IPS DF 19.7 (cell line): ENCODE results near the gene HELZ.
"Not testable (repeated sequence)": the region's sequence is repeated elsewhere in the genome, so short reads cannot be mapped to it uniquely, and the experiment has no call there.

ENCODE experiments used
- DNase-seq: peaks from one replicate; pipeline ENCODE4 v3.0.0-alpha.2; 2013; ENCODE audit warnings: low read depth, low spot score

Gene HELZ

DNA sequence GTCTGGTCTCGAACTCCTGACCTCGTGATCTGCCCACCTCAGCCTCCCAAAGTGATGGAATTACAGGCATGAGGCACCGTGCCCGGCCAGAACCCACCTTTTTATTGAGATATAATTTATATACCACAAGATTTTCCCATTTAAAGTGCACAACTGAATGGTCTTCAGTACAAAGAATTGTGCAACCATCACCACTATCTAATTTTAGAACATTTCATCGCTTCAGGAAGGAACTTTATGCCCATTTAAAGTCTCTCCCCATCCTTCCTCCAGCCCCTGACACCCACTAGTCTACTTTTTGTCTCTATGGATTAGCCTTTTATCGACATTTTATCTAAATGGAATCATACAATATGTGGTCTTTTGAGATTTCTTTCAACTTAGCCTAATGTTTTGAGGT is 25.4 kb upstream of the HELZ start:
- no peak for DNase-seq

DNA sequence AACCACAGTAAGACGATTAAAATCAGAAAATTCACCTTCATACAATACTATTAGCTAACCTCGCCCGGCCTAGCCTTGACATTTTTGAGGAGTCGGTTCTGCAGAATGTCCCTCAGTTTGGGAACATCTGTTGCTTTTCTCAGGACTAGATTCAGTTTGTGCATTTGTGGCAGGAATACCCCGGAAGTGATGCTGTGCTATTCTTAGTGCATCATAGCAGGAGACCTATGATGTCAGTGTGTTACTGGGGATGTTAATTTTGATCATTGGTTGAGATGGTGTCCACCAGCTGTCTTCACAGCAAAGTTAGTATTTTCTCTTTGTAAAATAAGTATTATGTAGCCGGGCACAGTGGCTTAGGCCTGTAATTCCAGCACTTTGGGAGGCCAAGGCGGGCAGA is 21.5 kb upstream of the HELZ start:
- no peak for DNase-seq

DNA sequence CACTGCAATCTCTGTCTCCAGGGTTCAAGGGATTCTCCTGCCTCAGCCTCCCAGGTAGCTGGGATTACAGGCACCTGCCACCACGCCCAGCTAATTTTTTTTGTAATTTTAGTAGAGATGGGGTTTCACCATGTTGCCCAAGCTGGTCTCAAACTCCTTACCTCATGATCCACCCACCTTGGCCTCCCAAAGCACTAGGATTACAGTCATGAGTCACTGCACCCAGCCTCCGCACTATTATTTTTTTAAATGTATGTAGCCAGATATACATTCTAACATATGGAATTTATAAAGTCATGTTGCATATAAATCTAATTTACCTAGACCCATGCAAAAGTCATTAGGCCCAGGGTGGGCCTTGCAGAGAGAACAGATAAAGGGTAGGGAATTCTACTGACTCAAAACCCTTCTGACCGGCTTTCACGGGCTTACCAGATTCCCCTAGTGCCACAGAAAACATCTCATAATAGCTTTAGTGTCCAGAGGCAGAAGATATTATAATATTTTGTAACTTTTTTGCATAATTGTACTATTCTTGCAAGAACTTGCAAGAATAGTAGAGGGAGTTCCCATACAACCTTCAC is 20.5 kb upstream of the HELZ start:
- no peak for DNase-seq

DNA sequence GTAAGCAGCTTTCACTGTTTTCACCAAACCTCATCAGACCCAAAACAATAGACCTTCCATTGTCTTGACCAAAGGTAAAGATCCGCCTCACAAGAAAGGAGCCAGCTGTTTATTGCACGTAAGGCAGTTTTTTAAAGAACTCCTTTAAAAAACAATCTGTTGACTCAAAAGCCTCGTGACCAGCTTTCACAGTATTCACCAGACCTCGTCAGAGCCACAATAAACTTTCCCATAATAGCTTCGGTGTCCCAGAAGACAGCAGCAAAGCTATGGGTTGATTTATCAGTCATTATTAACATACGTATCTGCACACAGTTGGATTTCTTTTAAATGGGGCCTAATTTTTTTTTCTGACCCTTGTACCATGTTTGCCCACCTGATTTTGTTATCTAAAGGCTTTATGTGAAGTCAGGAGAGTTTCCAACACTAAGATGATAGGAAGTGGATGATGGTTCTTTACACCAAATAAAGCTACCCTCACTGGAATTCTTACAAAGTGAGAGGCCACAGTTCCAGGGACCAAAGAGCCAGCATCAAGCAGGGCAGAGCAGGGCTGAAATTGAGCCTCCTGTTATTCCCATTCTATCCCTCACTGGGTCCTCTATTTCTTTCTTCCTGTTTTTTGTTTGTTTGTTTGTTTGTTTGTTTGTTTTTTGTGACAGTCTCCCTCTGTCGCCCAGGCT is 17.6 kb upstream of the HELZ start:
- DNase-seq = no peak

DNA sequence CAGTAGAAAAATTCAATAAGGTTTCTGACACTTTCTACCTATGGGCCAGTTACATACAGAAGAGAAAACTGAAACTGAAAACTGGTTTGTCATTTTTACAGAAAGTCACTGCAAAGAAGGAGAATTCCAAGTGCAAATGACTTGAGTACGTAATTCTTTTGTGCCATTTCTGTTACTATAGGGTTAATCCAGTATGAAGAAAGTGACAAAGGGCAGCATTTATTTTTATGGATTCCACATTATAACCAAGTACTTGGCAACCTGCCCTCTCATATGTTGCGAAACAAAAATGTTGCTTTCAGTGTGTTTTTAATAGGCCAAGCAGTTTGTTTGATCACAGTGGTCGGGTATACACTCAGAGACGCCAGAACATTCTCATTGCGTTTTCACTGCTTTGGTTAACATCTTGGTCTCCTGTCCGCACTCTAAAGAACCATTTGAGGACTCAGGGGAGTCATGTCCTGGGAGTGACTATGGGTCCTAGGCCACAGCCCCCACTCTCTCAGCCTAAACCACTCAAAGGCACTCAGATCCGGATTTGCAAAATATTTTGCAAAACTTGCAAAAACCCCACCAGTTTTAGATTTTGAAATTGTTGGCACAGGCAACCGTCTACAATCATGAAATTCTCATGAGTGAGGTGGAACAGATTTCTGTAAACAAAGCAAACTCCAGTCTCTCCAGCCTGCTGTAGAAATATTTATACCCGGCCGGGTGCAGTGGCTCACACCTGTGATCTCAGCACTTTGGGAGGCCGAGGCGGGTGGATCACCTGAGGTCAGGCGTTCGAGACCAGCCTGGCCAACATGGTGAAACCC is 15.4 kb upstream of the HELZ start:
- DNase-seq = no peak

DNA sequence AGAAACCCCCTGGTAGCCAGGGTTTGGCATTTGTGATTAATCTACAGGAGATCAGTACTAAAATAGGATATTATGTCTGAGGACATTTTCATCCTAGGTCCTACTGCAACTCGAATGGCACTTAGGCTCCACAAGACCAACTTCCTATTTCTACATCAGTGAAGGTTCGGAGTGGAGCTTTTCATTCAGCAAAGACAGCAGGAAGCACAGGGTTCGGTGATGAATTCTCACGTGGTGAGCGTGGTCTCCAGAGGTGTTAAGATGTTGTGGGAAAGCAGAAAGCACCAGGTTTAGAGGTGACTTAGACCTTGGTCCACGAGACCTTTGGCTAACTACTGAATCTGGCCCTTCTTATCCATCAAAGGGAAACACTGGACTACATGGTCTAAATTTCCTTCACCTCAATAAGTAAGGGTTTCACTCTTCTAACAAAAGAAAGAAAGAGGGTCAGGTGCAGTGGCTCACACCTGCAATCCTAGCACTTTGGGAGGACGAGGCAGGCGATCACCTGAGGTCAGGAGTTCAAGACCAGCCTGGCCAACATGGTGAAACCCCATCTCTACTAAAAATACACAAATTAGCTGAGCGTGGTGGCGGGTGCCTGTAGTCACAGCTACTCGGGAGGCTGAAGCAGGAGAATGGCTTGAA is 13.9 kb upstream of the HELZ start:
- DNase-seq = no peak

DNA sequence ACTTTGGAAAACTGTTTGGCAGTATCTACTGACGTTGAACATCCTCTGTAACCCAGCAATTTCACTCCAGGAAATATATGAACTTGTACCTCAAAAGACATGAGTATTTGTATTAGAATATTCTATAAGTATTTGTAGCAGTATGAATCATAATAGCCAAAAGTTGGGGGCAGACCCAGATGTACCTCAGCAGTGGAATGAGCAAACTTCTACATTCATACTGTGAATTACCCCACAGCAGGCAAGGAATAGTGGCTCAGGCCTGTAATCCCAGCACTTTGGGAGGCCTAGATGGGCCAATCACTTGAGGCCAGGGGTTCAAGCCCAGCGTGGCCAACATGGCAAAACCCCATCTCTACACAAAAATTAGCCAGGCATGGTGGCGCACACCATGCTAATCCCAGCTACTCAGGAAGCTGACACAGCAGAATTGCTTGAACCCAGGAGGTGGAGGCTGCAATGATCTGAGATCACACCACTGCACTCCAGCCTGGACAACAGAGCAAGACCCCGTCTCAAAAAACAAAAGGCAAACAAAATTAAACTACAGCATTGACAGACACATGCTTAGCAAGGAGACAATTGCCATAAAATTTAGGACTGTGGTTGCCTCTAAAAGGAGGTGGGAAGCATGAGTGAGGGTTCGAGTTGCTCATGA is 11.2 kb upstream of the HELZ start:
- no peak for DNase-seq

DNA sequence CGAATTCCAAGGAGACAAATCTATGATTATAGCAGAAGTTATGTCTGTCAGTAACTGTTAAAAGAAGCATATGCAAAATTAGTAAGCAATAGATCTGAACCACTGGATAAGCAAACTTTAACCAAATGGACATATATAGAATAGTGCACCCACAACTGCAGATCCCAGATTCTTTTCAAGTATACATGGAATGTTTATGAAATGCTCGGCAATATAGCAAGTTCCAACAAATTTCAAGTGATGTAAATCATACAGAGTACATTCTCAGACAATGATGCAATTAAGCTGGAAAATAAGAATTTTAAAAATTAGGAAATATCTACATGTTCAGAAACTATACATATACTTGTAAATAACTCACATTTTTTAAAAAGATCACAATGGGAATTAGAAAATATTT is 8.4 kb upstream of the HELZ start:
- no peak for DNase-seq

DNA sequence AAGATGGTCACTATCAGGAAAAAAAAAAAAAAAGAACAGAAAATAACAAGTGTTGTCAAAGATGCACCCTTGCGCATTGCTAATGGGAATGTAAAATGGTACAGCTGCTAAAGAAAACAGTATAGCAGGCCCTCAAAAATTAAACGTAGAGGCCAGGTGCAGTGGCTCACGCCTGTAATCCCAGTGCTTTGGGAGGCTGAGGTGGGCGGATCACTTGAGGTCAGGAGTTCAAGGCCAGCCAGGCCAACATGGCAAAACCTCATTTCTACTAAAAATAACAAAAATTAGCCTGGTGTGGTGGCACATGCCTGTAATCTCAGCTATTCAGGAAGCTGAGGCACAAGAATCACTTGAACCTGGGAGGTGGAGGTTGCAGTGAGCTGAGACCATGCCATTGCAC is 6.6 kb upstream of the HELZ start:
- not testable (repeated sequence) for DNase-seq

DNA sequence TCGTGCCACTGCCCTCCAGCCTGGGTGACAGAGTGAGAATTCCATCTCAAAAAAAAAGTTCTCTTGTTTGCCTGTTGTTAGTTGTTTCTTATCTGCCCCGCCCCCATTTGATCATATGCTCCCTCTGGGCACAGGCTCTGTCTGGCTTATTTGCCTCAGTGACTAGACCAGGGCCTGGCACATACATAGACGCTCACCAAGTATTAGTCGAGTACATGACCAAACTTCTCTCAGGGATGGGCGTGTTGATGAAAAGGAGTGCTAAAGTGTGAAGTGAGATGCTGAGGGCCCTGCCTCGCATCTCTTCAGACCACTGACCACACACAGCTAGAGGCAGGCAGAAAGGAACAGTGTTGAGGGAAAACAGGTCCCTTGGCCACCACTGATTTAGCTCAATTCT is 3.3 kb upstream of the HELZ start:
- no peak for DNase-seq

DNA sequence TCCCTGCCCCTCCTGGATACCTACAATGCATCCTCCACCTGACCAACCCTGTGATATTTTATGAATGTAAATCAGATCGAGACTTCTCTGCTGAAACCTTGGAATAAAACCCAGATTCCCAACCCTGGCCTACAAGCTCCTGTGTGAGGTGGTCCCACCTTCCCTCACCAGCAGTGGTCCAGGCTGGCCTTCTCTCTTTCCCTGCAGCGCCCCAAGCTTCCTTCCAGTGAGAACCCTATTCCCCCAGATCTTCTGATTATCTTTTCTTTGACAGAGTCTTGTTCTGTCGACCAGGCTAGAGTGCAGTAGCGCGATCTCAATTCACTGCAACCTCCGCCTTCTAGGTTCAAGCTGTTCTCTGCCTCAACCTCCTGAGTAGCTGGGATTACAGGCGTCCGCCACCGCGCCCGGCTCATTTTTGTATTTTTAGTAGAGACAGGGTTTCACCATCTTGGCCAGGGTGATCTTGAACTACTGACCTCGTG is 2.5 kb upstream of the HELZ start:
- DNase-seq = no peak

DNA sequence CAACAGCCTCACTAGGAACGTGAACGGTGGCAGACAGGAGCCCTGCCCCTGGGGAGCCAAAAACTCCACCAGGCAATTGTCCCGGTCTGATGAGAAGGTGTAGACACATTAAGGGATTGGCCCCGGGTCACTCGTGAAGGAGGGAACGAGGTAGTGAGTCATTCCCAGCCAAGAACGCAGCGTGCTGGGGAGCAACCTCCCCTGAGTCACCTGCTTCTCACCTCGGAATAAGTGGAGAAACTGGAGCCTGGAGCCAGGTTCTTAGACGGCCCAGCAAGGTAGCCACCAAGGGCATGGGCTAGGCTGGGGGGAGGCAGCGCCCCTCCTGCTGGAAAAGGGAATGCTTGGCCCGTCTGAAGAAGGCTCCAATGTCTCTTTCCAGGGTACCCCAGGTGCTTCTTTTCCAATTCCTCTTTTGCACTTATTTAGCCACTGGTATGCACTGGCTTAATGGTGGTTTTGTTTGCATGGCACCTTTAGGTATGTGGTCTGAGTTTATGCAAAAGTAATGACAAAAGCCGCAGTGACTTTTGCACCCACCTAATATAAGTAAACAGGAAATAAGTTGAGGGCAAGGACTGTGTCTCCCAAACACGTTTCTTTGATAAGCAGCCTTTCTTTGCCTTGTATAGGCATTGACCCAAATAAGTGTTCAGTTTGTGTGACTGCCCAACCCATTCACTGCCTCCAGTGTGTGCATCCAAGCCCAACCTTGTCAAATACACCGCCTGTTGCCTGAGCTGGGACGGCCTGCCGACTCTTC is 1.8 kb upstream of the HELZ start:
- DNase-seq = no peak

DNA sequence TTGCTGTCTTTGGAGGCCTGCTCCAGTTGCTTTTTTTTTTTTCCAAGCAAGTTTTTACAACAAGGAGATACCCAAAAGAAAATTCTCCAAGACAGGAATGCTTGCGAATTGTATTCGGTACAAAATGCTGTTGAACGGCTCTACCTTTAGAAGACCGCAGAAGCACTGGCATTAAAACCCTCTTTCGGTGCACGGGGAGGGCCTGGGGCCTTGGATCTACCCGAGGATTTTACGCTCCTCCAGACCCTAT is 1.3 kb upstream of the HELZ start:
- DNase-seq = no peak

DNA sequence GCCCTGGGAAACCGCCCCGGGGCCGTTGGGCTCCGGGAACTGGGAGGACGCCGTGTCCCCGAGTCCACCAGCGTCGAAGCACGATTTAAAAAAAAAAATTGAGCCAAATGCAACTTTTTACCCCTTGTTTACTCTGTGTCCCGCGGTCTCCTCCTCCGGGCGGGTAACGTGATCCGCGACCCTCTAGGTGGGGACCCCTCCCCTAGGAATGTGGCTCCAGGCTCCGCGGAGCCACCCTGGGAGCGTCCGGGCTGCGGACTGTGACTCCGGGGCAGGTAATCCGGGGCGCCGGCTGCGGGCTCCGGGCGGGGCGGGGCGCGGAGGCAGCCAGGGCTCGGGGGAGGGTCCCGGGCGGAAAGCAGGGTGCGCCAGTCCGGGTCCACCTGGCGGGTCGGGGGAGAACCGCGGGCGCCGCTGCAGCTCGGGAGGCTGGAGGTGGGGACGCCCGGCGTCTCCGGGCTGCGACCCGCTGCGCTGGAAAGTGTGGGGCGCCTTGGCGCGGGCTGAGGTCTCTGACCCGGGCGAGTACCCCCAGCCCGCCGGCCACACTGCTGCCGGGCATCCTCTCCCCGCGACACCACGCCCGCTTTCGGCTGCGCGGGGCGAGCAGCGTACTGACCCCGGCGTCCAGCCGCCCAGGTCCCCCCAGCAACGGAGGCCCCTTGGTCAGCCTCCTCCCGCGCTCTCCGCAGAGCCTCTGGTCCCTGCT is 852 bp upstream of the HELZ start:
- no peak for DNase-seq

DNA sequence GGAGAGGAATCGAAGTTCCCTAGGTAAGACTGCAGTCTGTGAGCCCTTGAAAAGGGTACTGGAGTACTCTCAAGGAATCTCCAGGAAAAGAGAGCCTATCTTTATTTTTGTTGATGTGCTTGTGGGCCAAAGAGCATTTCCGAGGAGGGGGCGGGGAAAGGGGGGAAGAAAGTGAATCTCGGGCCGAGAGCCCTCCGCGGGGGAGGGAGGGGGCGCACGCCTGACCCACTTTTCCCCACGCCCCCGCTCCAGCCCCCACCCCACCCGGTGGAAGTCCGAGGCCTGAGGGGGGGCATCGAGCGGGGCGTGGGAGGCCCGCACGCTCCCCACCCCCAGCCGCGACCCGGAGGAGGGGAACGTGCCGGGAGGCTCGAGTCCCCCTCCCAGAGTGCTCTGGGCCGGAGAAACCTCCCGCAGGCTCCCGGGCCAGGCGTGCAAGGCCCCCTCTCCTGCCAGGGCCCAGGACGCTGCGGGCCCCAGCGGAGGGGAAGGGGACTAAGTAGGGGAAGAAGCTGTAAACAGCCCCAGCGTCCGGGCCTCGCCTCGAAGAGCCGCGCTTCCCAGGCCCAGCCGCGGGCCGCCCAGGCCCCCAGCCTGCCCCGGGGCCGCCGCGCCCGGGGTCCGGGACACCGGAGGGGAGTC is 444 bp downstream of the HELZ start:
- DNase-seq = no peak

DNA sequence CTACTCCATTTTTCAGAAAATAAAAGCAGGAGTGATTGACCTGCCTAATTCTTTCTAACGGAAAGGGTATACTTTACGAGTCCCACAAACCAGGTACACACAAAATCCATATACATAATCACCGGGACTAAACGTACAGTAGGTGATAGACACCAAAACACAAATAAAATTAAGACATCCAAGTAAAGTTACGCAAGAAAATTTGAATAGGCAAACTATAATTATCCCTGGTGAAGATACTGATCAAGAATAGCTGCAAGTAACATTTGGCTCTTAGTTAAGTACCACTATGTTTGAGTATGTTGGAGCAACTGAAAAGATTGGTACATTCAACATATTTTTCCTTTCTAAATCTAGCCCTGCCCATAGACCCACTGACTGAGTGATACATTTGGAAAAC is 1.7 kb downstream of the HELZ start:
- DNase-seq = no peak

DNA sequence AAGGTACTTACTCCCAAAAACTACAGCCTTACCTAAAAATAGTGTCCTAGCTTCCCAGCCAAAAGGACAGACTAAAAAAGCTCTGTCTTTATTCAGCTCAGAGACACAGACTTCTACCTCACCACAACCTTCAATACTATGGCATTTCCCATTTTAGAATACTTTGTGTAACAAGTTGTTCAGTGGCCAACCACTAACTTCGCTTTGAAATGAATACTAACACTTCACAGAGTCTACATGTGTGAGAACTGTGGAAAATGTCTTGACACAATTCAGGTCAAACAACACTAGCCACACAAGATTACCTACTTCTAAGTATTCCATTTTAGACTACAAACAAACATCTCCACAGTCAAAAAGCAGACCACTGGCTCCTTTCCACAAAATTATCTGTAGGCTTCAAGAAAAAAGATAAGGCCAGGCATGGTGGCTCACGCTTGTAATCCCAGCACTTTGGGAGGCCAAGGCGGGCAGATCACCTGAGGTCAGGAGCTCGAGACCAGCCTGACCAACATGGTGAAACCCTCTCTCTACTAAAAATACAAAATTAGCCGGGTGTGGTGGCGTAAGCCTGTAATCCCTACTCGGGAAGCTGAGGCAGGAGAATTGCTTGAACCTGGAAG is 3.2 kb downstream of the HELZ start:
- no peak for DNase-seq

DNA sequence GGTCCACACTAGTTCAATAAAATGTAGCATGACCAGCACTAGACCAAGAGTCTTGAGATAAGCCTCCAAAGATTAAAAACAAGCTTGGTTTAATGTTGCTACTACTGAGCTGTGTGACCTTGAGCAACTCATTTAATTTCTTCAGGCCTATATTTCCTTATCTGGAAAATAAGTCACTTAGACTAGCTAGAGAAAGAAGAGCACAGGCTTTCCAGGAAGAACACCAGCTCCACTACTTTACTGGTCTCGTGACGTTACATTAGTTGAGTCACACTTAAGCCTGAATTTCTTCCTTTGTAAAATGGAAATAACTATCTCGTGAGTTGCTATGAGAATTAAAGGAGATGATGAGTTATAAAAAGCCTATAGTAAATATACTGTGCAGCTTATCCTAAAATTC is 5.4 kb downstream of the HELZ start:
- no peak for DNase-seq

DNA sequence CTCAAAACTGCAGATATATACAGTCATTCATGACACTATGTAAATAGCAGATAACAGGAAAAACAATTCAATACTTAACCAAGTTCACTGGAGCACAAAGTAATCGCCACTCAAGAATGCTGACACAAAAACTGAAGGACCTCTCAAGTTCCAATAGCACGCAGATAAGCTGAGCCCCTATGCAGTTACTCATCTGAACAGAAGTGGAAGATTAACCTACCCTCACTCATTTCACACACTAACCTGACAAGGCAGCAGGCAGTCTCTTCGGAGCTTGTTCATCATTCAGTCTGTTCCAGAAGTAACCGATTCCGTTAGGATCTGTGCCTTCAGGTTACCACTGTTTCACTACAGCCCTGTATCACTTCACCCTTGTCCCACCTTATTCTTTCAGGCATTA is 6.0 kb downstream of the HELZ start:
- no peak for DNase-seq

DNA sequence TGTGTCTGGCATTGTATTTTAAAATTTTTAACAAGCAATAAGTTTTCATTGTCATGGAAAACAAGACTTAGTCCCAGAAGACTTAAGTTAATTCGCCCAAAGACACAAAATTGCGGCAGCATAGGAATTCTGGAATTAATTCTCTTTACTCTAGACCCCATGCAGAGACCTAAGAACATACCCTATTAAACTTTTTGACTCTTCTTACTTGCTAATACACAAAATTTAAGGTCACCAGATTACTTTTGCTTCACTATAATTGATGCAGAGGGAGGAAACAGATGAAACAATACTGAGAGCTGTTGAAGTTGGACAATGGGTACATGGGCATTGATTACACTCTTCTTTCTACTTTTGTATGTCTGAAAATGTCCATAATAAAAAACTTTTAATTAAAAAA is 12.6 kb downstream of the HELZ start:
- no peak for DNase-seq
